ENCODE measurements around the gene CDIP1.

- TF ChIP-seq POLR2A (IDR thresholded peaks at IDR 0.05; ENCODE audit: extremely low read depth, insufficient read length) (no peak), CTCF (IDR thresholded peaks at IDR 0.05; ENCODE audit: low read depth, low read length) (no peak)
These were observed 29.2 kb downstream of the CDIP1 start for GRCh38 chr16:4509420-4509819.

Data from NB4 (cell line).